OCI-LY7 (cell line): ENCODE measurements around the gene USP25.

Experiments used
- EZH2phosphoT487 ChIP-seq: fragments of 200-600 bp; sonication (generic); IDR thresholded peaks from 2 replicates; pipeline ENCODE4 v1.6.1; 2018; ENCODE audit warnings: low read depth, borderline replicate concordance, mild to moderate bottlenecking, mixed run types, antibody characterized with exemption, low read length, moderate library complexity, mixed read lengths
- TF ChIP-seq, protein P1 (sequence below): fragments of 200-600 bp; sonication (generic); conservative IDR thresholded peaks from 2 replicates; pipeline ENCODE4 v1.5.1; 2014; ENCODE audit warnings: mild to moderate bottlenecking, antibody characterized with exemption, low read length, moderate library complexity, mixed read lengths

DNA sequence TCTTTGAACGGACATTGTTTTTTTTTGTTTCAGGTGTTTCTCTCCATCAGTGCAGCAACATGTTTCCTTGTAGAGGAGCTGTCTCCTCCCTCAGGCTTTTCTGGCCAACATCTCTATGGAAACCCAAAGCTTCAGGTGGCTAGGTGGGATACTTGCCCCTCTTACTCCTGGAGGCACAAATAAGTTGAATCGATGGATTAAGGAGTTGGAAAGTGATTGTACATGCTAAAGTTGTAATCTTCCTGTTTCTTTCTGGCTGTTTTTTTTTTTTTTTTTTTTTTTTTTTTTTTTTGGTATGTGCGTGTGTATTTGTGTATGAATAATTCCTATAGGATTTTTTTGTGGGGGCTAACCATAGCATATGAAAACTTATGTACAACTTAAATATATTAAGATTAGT, 10.6 kb downstream of the USP25 start:
- no peak for TF ChIP-seq EZH2phosphoT487
- TF ChIP-seq, protein P1, sequence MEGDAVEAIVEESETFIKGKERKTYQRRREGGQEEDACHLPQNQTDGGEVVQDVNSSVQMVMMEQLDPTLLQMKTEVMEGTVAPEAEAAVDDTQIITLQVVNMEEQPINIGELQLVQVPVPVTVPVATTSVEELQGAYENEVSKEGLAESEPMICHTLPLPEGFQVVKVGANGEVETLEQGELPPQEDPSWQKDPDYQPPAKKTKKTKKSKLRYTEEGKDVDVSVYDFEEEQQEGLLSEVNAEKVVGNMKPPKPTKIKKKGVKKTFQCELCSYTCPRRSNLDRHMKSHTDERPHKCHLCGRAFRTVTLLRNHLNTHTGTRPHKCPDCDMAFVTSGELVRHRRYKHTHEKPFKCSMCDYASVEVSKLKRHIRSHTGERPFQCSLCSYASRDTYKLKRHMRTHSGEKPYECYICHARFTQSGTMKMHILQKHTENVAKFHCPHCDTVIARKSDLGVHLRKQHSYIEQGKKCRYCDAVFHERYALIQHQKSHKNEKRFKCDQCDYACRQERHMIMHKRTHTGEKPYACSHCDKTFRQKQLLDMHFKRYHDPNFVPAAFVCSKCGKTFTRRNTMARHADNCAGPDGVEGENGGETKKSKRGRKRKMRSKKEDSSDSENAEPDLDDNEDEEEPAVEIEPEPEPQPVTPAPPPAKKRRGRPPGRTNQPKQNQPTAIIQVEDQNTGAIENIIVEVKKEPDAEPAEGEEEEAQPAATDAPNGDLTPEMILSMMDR, result no peak
